Measurements from ENCODE around the gene KRT79. TPM values are rescaled to one million over a fixed set of nuclear protein-coding genes. Genes with fewer than 3 reads are reported as not detected.

KRT79 gene
- total RNA-seq, 1 donor from 2014 or later = not detected

DNA sequence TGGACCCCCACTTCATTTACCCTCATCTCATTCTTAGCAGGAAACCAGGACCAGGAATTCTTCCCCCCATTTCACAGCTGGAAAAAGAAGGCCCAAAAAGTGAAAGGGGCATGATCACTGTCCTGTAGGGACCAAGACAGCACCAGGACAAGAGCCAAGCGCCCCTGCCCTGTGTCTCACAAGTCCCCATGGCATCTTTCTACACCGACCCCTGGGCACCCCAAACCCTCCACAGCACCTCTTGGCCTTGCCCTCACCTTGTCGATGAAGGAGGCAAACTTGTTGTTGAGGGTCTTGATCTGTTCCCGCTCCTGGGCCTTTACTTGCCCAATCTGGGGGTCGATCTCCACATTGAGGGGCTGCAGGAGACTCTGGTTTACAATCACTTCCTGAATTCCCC is 57.7 kb downstream of the KRT79 start:
- H3K9me3 Mint-ChIP-seq = no peaks in the 10 kb centered on the region
- TF ChIP-seq, protein P1, sequence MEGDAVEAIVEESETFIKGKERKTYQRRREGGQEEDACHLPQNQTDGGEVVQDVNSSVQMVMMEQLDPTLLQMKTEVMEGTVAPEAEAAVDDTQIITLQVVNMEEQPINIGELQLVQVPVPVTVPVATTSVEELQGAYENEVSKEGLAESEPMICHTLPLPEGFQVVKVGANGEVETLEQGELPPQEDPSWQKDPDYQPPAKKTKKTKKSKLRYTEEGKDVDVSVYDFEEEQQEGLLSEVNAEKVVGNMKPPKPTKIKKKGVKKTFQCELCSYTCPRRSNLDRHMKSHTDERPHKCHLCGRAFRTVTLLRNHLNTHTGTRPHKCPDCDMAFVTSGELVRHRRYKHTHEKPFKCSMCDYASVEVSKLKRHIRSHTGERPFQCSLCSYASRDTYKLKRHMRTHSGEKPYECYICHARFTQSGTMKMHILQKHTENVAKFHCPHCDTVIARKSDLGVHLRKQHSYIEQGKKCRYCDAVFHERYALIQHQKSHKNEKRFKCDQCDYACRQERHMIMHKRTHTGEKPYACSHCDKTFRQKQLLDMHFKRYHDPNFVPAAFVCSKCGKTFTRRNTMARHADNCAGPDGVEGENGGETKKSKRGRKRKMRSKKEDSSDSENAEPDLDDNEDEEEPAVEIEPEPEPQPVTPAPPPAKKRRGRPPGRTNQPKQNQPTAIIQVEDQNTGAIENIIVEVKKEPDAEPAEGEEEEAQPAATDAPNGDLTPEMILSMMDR (conservative IDR thresholded peaks at IDR 0.05) = no peak
- peaks cover 58% of the 10 kb centered on the region for H3K27me3 Mint-ChIP-seq
- H3K4me1 Mint-ChIP-seq (ENCODE audit: unreplicated experiment) = no peaks in the 10 kb centered on the region
- no peak for DNase-seq (ENCODE audit: extremely low spot score, unreplicated experiment)
- H3K4me3 Mint-ChIP-seq = no peak overlapping the region
- H3K27ac Mint-ChIP-seq = no peak overlapping the region
- H3K36me3 Mint-ChIP-seq = no peaks in the 10 kb centered on the region

DNA sequence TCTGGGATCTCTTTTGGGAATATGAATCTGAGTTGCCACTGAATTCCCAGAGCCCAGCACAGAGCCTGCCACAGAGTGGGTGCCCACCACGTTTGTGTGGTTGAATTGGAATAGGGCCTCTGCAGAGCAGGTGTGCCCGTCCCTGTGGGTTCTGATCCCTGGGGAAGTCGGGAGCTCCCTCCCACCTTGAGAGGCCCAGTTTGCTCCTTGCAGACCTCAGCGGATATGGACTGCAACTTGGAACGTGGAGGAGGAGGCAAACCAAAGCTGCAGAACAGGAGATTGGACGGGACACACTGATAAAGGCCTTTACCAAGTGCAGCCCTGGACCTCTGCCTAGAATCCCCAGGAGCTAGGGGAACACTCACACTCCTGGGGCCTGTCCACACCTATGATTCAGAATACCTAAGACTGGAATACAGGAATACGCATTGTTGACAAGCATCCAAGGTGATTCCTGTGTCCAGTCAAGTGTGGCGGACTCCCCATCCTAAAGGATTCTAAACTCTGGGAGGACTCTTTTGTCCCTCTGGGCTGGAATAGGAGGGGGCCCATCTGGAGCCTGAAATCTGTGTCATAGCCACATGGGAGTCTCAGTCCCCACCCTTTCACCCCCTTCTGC is 59.4 kb downstream of the KRT79 start:
- DNase-seq (ENCODE audit: extremely low spot score, unreplicated experiment) = no peak
- H3K27ac Mint-ChIP-seq = no peak overlapping the region
- TF ChIP-seq, protein P1 (conservative IDR thresholded peaks at IDR 0.05) = no peak
- peaks cover 58% of the 10 kb centered on the region for H3K27me3 Mint-ChIP-seq
- H3K4me3 Mint-ChIP-seq = no peak overlapping the region
- no peaks in the 10 kb centered on the region for H3K36me3 Mint-ChIP-seq
- H3K4me1 Mint-ChIP-seq (ENCODE audit: unreplicated experiment) = no peaks in the 10 kb centered on the region
- no peaks in the 10 kb centered on the region for H3K9me3 Mint-ChIP-seq

DNA sequence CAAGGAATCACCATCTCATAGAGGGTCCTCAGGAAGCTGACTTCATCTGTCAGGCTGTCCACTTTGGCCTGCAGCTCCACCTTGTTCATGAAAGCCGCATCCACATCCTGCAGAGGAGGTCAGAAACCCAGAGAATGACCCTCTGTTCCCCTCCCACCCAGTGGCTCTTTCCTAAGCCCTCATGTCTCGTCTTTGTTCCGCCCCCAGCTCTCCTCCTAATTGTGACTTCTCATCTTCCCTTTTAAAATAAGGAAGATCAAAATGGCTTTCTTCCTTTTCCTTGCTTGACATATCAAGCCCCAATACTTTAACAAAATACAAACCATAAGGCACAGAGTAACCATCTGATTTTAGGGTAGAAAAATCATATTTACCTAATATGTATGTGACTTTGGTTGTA is 61.3 kb downstream of the KRT79 start:
- H3K36me3 Mint-ChIP-seq = no peaks in the 10 kb centered on the region
- H3K9me3 Mint-ChIP-seq = no peaks in the 10 kb centered on the region
- H3K27me3 Mint-ChIP-seq = peaks cover 43% of the 10 kb centered on the region
- no peak overlapping the region for H3K27ac Mint-ChIP-seq
- no peak for DNase-seq (ENCODE audit: extremely low spot score, unreplicated experiment)
- H3K4me1 Mint-ChIP-seq (ENCODE audit: unreplicated experiment) = no peaks in the 10 kb centered on the region
- TF ChIP-seq, protein P1 (conservative IDR thresholded peaks at IDR 0.05) = no peak
- H3K4me3 Mint-ChIP-seq = no peak overlapping the region

DNA sequence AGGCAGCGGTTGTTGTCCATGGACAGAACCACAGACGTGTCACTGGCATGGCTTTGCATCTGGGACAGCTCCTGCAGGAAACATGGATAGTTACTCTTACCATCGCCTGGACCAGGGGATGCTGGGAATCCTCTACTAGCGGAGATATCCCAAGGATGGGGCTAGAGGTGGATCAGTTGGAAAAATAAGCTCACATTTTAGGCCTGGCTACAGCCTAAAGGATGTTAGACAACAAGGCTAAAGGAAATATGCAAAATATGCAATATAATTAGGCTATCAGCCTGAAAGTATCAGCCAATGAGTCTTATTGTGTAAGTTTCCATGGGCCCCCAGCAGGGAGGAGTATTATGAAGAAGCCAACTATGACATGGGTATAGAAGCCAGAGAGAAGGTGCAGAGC is 61.9 kb downstream of the KRT79 start:
- peaks cover 40% of the 10 kb centered on the region for H3K27me3 Mint-ChIP-seq
- TF ChIP-seq, protein P1 (conservative IDR thresholded peaks at IDR 0.05) = no peak
- no peaks in the 10 kb centered on the region for H3K36me3 Mint-ChIP-seq
- no peak for DNase-seq (ENCODE audit: extremely low spot score, unreplicated experiment)
- no peak overlapping the region for H3K4me3 Mint-ChIP-seq
- no peaks in the 10 kb centered on the region for H3K4me1 Mint-ChIP-seq (ENCODE audit: unreplicated experiment)
- no peaks in the 10 kb centered on the region for H3K9me3 Mint-ChIP-seq
- H3K27ac Mint-ChIP-seq = no peak overlapping the region

DNA sequence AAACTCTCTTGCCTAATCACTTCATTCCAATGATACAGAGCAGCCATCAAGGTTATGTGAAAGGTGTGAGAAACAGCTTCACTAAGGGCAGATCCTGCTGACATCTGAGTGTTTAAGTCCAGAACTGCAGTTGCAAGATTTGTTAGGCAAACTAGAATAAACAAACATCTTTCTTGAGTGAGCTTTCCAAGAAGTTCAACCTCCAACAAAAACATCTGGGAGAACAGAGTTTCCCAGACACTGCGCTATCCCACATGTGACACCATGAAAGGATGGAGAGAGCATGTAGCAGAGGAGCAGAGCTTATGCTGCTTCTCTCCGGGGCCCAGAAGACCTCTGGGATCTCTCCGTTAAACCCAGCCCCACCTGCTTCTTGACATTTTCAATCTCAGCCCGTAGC is 62.6 kb downstream of the KRT79 start:
- no peak overlapping the region for H3K4me3 Mint-ChIP-seq
- peaks cover 37% of the 10 kb centered on the region for H3K27me3 Mint-ChIP-seq
- H3K36me3 Mint-ChIP-seq = no peaks in the 10 kb centered on the region
- H3K9me3 Mint-ChIP-seq = no peaks in the 10 kb centered on the region
- H3K27ac Mint-ChIP-seq = no peak overlapping the region
- H3K4me1 Mint-ChIP-seq (ENCODE audit: unreplicated experiment) = no peaks in the 10 kb centered on the region
- TF ChIP-seq, protein P1 (conservative IDR thresholded peaks at IDR 0.05) = no peak
- no peak for DNase-seq (ENCODE audit: extremely low spot score, unreplicated experiment)

Other genes with a start within 250 kb of the KRT79 start
- gene KRT72, start 232.8 kb downstream of the KRT79 start, total RNA-seq (ENCODE audit: low replicate concordance) = 0.48 and 2.9 TPM in 2 replicates
- 0.12 TPM in 1 of 2 replicates, not detected in the other for gene KRT73, start 215.8 kb downstream of the KRT79 start, total RNA-seq (ENCODE audit: low replicate concordance)
- gene KRT2, start 182.1 kb downstream of the KRT79 start, total RNA-seq (ENCODE audit: low replicate concordance) = not detected in 2 replicates
- 269 and 837 TPM in 2 replicates for gene KRT1, start 153.9 kb downstream of the KRT79 start, total RNA-seq (ENCODE audit: low replicate concordance)
- 0.27 and 2.3 TPM in 2 replicates for gene KRT77, start 130.8 kb downstream of the KRT79 start, total RNA-seq (ENCODE audit: low replicate concordance)
- not detected in 2 replicates for gene KRT76, start 57.0 kb downstream of the KRT79 start, total RNA-seq (ENCODE audit: low replicate concordance)
- 0.68 and 2.3 TPM in 2 replicates for gene KRT3, start 38.2 kb downstream of the KRT79 start, total RNA-seq (ENCODE audit: low replicate concordance)
- 1,276 and 3,134 TPM in 2 replicates for gene KRT4, start 20.2 kb downstream of the KRT79 start, total RNA-seq (ENCODE audit: low replicate concordance)
- 14.7 and 29.1 TPM in 2 replicates for gene KRT78, start 14.7 kb upstream of the KRT79 start, total RNA-seq (ENCODE audit: low replicate concordance)
- 768 and 2,227 TPM in 2 replicates for gene KRT8, start 70.8 kb upstream of the KRT79 start, total RNA-seq (ENCODE audit: low replicate concordance)
- gene KRT18, start 114.8 kb upstream of the KRT79 start, total RNA-seq (ENCODE audit: low replicate concordance) = 480 and 1,293 TPM in 2 replicates
- 450 and 521 TPM in 2 replicates for gene EIF4B, start 172.1 kb upstream of the KRT79 start, total RNA-seq (ENCODE audit: low replicate concordance)
- 3.5 and 21.8 TPM in 2 replicates for gene TNS2, start 215.8 kb upstream of the KRT79 start, total RNA-seq (ENCODE audit: low replicate concordance)
- 22.1 and 43.0 TPM in 2 replicates for gene SPRYD3, start 245.1 kb upstream of the KRT79 start, total RNA-seq (ENCODE audit: low replicate concordance)